Duodenal mucosa (tissue), 2 donors: ENCODE data around the gene CRYGN.

ENCODE experiments used
- H3K27ac ChIP-seq: one replicate; pipeline ENCODE4 v1.7.0; 2013; ENCODE audit warnings: low read depth, low read length
- H3K27me3 ChIP-seq, 2 donors: one replicate each; pipeline ENCODE4 v1.7.0; 2013; ENCODE audit warnings: low read length in 2 of 2, control low read depth in 1 of 2; ENCODE audit not compliant: insufficient read depth in 2 of 2, control insufficient read depth in 1 of 2
- H3K36me3 ChIP-seq, 2 donors: one replicate each; pipeline ENCODE4 v1.7.0; 2013; ENCODE audit warnings: low read length in 2 of 2, control low read depth in 1 of 2; ENCODE audit not compliant: insufficient read depth in 2 of 2, control insufficient read depth in 1 of 2
- H3K4me1 ChIP-seq, 2 donors: one replicate each; pipeline ENCODE4 v1.7.0; 2013; ENCODE audit warnings: low read length in 2 of 2, control low read depth in 1 of 2; ENCODE audit not compliant: insufficient read depth in 2 of 2, control insufficient read depth in 1 of 2
- H3K4me3 ChIP-seq, 2 donors: one replicate each; pipeline ENCODE4 v1.7.0; 2013; ENCODE audit warnings: low read length in 2 of 2, low read depth in 1 of 2
- H3K9ac ChIP-seq, 2 donors: one replicate each; pipeline ENCODE4 v1.7.0; 2013; ENCODE audit warnings: low read length in 2 of 2, low read depth in 1 of 2
- H3K9me3 ChIP-seq, 2 donors: one replicate each; pipeline ENCODE4 v1.7.0; 2013; ENCODE audit warnings: low read length in 2 of 2, control low read depth in 1 of 2; ENCODE audit not compliant: control insufficient read depth in 1 of 2

Gene CRYGN

DNA sequence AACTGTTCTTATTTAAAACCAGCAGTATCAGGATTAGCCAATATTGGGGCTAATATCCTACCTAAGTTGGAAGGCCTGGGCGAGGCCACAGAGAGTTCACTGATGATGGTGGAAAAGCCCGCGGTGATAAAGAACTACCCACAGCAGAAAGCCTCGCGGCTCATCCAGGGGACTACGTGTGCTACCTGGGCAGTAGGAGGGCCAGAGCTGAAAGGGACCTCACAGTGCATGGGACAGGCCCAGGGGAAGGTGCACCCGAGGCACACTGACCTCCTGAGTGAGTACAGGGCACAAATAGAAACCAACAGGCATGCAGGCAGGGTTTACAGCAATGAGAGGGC, 31.5 kb downstream of the CRYGN start:
- H3K27me3 ChIP-seq, result peaks cover 30 to 32% of the 10 kb centered on the region in 2 donors
- H3K36me3 ChIP-seq, result no peaks in the 10 kb centered on the region
- H3K4me1 ChIP-seq, result peaks cover 0 to 6% of the 10 kb centered on the region in 2 donors
- H3K27ac ChIP-seq, result peak overlapping the region; percentile 46
- no peak overlapping the region for H3K9ac ChIP-seq
- H3K4me3 ChIP-seq, result peak overlapping the region; percentile 48 to 62
- no peaks in the 10 kb centered on the region for H3K9me3 ChIP-seq

DNA sequence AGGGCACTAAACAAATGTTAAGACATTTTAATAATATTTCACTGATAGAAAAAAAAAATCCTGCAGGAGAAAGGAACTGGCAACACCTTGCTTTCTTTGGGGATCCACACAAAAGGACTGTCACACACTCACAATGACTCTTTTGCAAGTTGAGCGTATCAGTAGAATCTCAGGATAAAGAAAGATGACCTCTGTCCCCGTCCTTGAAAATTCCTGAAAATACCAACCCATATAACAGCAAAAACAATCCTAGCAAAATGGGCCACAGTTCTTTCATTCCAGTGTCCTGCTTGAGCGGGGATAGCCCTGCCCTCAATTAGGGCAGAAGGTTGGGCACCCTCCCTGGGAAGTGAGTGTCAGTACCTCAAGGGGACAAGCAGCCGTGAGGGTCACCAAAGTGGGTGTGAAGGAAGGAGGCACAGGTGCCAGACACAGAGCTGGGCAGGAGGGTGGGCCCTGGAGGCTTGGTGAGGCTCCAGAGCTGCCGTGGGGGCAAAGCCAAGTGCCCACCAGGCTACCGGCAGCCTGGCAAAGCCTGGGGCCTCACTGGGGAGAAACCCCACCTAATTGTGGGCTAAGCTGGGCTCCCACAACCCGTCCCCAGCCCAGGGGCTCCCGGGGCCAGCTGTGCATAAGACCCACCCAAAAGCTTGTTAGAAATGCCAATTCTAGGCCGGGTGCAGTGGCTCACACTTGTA, 32.9 kb downstream of the CRYGN start:
- peaks cover 30% of the 10 kb centered on the region in 2 donors for H3K27me3 ChIP-seq
- H3K4me3 ChIP-seq, result no peak overlapping the region
- H3K4me1 ChIP-seq, result peaks cover 0 to 6% of the 10 kb centered on the region in 2 donors
- no peak overlapping the region for H3K9ac ChIP-seq
- no peaks in the 10 kb centered on the region for H3K36me3 ChIP-seq
- no peak overlapping the region for H3K27ac ChIP-seq
- H3K9me3 ChIP-seq, result no peaks in the 10 kb centered on the region

DNA sequence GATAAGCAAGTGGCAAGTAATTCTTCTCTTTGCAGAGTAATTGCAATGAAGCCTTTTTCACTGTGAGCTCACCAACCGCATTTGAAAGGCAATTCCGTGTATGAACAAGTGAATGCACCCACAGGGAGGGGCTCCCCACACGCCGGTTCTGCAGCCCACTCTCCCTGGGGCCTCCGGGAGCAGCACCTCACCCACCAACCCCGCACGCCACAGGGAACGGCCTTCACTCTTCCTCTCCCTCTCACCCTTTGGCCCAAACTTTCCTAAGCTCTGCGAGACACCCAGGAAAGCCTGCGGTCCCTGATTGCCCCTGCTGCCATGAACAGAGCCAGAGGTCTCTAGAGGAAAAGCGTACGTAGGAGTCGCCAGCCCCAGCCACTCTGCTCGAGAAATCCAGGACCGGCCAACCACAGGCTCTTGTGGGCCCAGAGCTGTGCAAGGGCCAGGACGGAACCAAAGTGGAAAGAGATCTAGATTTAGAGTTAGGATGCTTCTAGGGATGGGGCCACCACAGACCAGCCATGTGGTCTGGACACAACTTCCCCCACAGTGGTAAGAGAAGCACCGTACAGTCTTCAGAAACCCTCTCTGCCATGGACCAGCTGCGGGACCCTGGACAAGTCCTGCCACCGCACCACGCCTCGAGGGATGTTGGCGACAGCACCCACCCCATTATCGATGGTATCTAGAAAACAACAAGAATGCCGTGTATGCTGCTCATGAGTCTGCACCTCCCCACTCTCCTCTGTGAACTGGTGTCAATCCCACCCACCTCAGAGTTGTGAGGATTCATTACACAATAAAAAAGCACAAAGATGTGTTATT, 33.7 kb downstream of the CRYGN start:
- Histone ChIP-seq H3K36me3 (no peaks in the 10 kb centered on the region), H3K9ac (no peak overlapping the region), H3K4me1 (peaks cover 0 to 6% of the 10 kb centered on the region in 2 donors), H3K27me3 (peaks cover 22 to 23% of the 10 kb centered on the region in 2 donors), H3K4me3 (no peak overlapping the region), H3K9me3 (no peaks in the 10 kb centered on the region), H3K27ac (no peak overlapping the region)

- H3K4me3 ChIP-seq, result no peak overlapping the region
- H3K4me1 ChIP-seq, result peaks cover 0 to 6% of the 10 kb centered on the region in 2 donors
- H3K9me3 ChIP-seq, result no peaks in the 10 kb centered on the region
- H3K27me3 ChIP-seq, result peaks cover 16% of the 10 kb centered on the region in 2 donors
- no peak overlapping the region for H3K27ac ChIP-seq
- H3K36me3 ChIP-seq, result no peaks in the 10 kb centered on the region
- no peak overlapping the region for H3K9ac ChIP-seq
Observed at GRCh38 chr7:151405588-151405987, 34.4 kb downstream of the CRYGN start.

DNA sequence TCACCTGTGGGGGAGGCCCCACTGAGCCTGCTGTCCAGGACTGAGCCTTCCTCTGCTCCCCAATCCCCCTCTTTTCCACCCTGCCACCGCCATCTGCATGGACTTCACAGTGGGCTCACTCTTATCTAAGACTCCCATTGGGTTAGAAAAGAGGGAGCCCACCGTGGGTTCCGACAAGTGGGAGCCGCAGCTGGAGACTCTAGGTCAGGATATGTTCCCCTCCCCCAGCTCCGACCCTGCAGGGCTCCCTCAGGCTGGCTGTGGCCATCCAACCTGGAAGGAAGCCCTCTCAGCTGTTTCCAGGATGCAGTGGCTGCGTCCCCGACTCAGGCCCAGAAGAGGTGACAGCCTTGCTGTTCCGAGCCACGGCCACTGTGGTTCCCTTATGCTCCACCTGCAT, 34.9 kb downstream of the CRYGN start:
- Histone ChIP-seq H3K4me1 (peaks cover 0 to 6% of the 10 kb centered on the region in 2 donors), H3K27ac (no peak overlapping the region), H3K4me3 (no peak overlapping the region), H3K9me3 (no peaks in the 10 kb centered on the region), H3K27me3 (peaks cover 15 to 16% of the 10 kb centered on the region in 2 donors), H3K36me3 (no peaks in the 10 kb centered on the region), H3K9ac (no peak overlapping the region)

- H3K9ac ChIP-seq, result no peak overlapping the region
- H3K9me3 ChIP-seq, result no peaks in the 10 kb centered on the region
- peaks cover 0 to 6% of the 10 kb centered on the region in 2 donors for H3K4me1 ChIP-seq
- no peaks in the 10 kb centered on the region for H3K36me3 ChIP-seq
- H3K27me3 ChIP-seq, result peaks cover 11 to 14% of the 10 kb centered on the region in 2 donors
- no peak overlapping the region for H3K27ac ChIP-seq
- H3K4me3 ChIP-seq, result no peak overlapping the region
Observed at GRCh38 chr7:151404216-151405011, 35.5 kb downstream of the CRYGN start.

GRCh38 chr7:151403764-151404163, 36.2 kb downstream of the CRYGN start:
- no peak overlapping the region for H3K27ac ChIP-seq
- H3K4me3 ChIP-seq, result no peak overlapping the region
- H3K4me1 ChIP-seq, result peaks cover 0 to 5% of the 10 kb centered on the region in 2 donors
- H3K9me3 ChIP-seq, result no peaks in the 10 kb centered on the region
- H3K36me3 ChIP-seq, result no peaks in the 10 kb centered on the region
- H3K9ac ChIP-seq, result no peak overlapping the region
- peaks cover 5 to 8% of the 10 kb centered on the region in 2 donors for H3K27me3 ChIP-seq

DNA sequence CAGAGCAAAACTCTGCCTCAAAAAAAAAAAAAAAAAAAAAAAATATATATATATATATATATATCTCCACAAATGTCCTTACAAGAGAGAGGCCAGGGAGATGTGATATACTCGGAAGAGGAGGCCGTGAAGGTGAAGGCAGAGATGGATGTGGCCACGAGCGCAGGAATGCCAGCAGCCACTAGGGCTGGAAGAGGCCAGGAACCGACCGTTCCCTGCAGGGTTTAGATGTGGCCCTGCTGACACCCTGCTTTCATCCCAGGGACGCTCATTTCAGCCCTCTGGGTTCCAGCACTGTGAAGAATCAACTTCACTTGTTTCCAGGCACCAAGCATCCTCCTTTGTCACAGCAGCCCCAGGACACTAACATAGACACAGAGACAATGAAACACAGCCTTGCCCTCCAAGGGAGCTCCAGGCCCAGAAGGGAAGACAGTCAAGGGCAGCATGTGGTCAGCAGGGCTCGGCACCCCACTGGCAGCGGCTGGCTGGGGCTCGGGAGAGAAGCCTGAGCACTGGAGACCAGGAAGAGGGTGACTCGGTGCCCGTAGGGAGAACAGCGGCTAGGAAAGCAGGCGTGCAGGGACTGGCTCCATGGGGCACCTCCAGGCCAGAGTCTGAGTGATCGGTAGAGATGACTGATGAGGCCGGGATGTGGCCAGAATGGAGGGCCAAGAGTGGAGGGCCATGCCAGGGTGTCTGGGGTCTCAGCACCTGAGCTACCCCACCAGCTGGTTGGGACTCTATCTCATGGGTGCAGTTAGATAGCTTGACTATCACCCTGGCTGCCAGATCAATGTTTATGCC, 37.7 kb downstream of the CRYGN start:
- peaks cover 0 to 5% of the 10 kb centered on the region in 2 donors for H3K27me3 ChIP-seq
- H3K4me3 ChIP-seq, result no peak overlapping the region
- no peaks in the 10 kb centered on the region for H3K36me3 ChIP-seq
- no peaks in the 10 kb centered on the region for H3K9me3 ChIP-seq
- no peak overlapping the region for H3K9ac ChIP-seq
- no peaks in the 10 kb centered on the region for H3K4me1 ChIP-seq
- no peak overlapping the region for H3K27ac ChIP-seq

DNA sequence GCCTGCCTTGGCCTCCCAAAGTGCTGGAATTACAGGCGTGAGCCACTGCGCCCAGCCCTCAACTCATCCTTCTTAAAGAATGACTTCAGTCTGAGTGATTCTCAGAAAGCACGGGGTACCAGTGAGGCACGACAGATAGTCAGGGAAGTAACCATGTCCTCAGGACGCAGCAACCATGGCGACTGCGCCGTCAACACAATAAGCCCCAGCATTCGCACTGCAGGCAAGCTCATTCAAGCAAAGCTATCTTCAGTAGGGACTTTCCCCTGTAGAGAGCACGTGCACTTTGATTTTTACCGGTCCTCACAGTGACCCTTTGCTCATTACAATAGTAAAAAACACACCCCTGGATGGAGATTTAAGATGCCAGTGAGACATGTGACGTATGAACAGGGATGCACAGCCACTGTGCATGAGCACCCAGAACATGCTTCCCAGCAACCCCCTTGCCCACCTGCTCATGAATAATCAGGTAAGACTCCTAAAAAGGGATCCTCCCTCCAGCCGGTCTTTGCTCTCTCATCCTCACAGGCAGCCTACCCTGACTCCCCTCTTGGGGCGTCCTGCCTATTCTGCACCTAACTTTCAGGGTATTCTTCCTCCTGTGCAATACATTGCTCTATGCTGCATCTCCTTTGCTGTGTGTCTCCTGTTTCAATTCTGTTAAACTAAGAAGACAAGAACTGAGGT, 39.2 kb downstream of the CRYGN start:
- no peaks in the 10 kb centered on the region for H3K4me1 ChIP-seq
- no peaks in the 10 kb centered on the region for H3K36me3 ChIP-seq
- H3K27ac ChIP-seq, result no peak overlapping the region

More for the DNA sequence above, 39.2 kb downstream of the CRYGN start:
- Histone ChIP-seq H3K27me3 (peaks cover 0 to 5% of the 10 kb centered on the region in 2 donors), H3K9ac (no peak overlapping the region), H3K4me3 (no peak overlapping the region), H3K9me3 (no peaks in the 10 kb centered on the region)
